ENCODE results near the gene STYXL1.
"Not testable (repeated sequence)": the region's sequence is repeated elsewhere in the genome, so short reads cannot be mapped to it uniquely, and the experiment has no call there.

STYXL1 gene

DNA sequence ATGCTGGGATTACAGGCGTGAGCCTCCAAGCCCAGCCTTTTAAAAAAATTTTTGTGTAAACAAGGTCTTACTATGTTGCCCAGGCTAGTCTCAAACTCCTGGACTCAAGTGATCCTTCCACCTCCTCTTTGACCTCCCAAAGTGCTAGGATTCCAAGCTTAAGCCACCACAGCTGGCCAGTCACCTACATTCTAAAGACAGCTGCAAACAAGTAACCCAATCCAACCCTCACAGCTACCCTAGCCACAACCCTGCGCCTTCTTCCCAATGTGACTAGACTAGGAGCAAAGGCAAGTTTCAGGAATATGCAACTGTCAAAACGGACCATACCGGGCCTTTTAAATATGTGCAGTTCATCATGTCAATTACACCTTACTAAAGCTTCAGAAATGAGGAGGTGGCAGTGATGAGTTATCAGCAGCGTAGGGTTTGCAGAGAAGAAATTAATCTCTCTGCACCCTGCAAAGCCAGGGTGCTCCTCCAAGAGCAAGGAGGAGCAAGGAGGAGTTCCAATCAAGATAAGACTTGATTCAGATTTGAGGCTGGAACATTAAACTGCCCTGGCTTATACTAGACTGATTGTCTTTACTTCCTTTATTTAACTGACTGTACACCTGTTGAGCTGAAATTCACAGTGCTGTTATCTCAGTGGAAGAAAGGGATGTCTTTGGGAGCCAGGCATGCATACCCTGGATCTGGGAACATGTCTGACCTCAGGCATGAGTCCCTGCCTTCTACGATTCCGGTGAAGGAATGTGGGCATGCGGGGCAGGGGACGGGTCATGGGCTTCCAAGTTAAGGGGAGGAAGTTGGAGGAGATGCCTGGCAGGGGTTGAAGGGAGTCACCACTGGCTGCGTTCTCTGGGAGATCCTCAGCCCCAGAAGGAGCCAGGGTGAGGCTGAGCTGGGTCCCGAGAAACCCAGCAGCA lies 37.9 kb downstream of the STYXL1 start:
- Histone ChIP-seq H3K4me1 (ENCODE audit: insufficient read depth, insufficient read length) (no peaks in the 10 kb centered on the region), H3K4me3 (ENCODE audit: insufficient read length, low read depth) (no peak overlapping the region), H3K36me3 (ENCODE audit: insufficient read depth, insufficient read length, low read length) (peaks cover 40% of the 10 kb centered on the region), H3K9me3 (ENCODE audit: insufficient read depth, low read length) (no peaks in the 10 kb centered on the region), H3K27me3 (ENCODE audit: insufficient read depth, insufficient read length) (no peaks in the 10 kb centered on the region), H3K9ac (ENCODE audit: insufficient read length, low read depth) (no peak overlapping the region)
- no peak for DNase-seq (ENCODE audit: low read depth, low spot score)
- TF ChIP-seq SUZ12 (IDR thresholded peaks at IDR 0.05; ENCODE audit: extremely low read depth, insufficient read depth, insufficient read length): no peak
- TF ChIP-seq YY1 (IDR thresholded peaks at IDR 0.05; ENCODE audit: insufficient read depth, insufficient read length): no peak
- TF ChIP-seq ZNF274 (IDR thresholded peaks at IDR 0.05; ENCODE audit: low read depth, low read length): no peak

DNA sequence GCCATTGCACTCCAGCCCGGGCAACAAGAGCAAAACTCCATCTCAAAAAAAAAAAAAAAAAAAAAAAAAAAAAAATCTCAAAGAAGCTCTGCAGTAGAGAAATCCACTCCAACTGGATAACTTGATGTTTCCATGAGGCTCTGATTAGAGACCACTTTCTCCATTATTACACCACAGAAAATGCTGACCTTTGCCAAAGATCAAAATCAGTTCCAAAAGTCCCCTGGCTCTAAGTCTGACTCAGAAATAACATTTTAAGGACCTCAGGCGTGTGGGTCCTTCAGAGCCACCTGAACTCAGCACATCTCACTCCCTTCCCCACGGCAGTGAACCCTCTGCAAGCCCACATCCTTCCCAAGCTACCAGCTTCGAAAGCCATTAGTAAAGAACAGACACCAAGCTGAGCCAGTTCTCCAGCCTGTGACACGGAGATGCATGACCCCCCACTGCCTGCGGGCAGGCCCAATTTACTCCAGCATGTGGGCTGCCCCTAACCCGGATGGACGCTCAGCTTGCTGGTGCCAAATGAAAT lies 39.6 kb downstream of the STYXL1 start:
- Histone ChIP-seq H3K4me1 (ENCODE audit: insufficient read depth, insufficient read length) (no peaks in the 10 kb centered on the region), H3K27me3 (ENCODE audit: insufficient read depth, insufficient read length) (no peaks in the 10 kb centered on the region), H3K9me3 (ENCODE audit: insufficient read depth, low read length) (no peaks in the 10 kb centered on the region), H3K9ac (ENCODE audit: insufficient read length, low read depth) (no peak overlapping the region), H3K4me3 (ENCODE audit: insufficient read length, low read depth) (no peak overlapping the region), H3K36me3 (ENCODE audit: insufficient read depth, insufficient read length, low read length) (peaks cover 38% of the 10 kb centered on the region)
- TF ChIP-seq ZNF274 (IDR thresholded peaks at IDR 0.05; ENCODE audit: low read depth, low read length): no peak
- no peak for TF ChIP-seq YY1 (IDR thresholded peaks at IDR 0.05; ENCODE audit: insufficient read depth, insufficient read length)
- TF ChIP-seq SUZ12 (IDR thresholded peaks at IDR 0.05; ENCODE audit: extremely low read depth, insufficient read depth, insufficient read length): no peak
- DNase-seq (ENCODE audit: low read depth, low spot score): no peak

DNA sequence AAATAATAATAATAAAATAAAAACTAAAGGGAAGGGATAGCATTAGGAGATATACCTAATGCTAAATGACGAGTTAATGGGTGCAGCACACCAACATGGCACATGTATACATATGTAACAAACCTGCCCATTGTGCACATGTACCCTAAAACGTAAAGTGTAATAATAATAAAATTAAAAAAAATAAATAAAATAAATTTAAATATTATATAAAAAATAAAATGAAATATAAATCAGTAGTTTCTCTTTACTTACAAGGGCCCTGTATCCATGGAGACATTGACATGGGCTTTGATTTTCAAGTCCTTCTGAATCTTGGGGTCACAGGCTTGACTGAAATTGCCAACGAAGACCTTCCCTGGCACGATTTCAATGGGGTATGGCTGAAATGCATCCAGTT lies 42.8 kb downstream of the STYXL1 start:
- H3K4me3 ChIP-seq (ENCODE audit: insufficient read length, low read depth); DNase-seq (ENCODE audit: low read depth, low spot score); H3K27me3 ChIP-seq (ENCODE audit: insufficient read depth, insufficient read length); H3K9ac ChIP-seq (ENCODE audit: insufficient read length, low read depth); H3K9me3 ChIP-seq (ENCODE audit: insufficient read depth, low read length); H3K4me1 ChIP-seq (ENCODE audit: insufficient read depth, insufficient read length): not testable (repeated sequence)
- peaks cover 48% of the 10 kb centered on the region for H3K36me3 ChIP-seq (ENCODE audit: insufficient read depth, insufficient read length, low read length)

DNA sequence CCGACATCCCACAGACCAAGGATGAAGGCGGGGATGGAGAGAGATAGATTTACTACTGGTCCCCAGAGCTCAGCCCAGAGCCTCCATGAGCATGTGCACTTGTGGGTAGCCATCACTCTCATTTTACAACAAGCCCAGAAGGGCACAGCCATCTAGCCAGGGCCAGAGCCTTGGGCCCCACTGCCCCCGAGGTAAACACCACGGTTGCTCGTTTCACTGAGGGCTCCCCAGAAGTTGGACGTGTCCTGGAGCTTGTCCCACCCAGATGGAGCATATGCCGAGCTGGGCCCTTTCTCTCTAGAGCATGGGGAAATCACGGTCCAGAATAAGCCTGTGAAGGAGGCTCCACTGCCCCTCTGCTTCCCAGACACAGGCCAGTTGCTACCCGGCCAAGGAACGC lies 44.4 kb downstream of the STYXL1 start:
- TF ChIP-seq SUZ12 (IDR thresholded peaks at IDR 0.05; ENCODE audit: extremely low read depth, insufficient read depth, insufficient read length): no peak
- no peak for TF ChIP-seq ZNF274 (IDR thresholded peaks at IDR 0.05; ENCODE audit: low read depth, low read length)
- TF ChIP-seq YY1 (IDR thresholded peaks at IDR 0.05; ENCODE audit: insufficient read depth, insufficient read length): no peak
- H3K36me3 ChIP-seq (ENCODE audit: insufficient read depth, insufficient read length, low read length): peaks cover 48% of the 10 kb centered on the region
- H3K9me3 ChIP-seq (ENCODE audit: insufficient read depth, low read length): no peaks in the 10 kb centered on the region
- no peak for DNase-seq (ENCODE audit: low read depth, low spot score)
- no peak overlapping the region for H3K4me3 ChIP-seq (ENCODE audit: insufficient read length, low read depth)
- no peak overlapping the region for H3K9ac ChIP-seq (ENCODE audit: insufficient read length, low read depth)
- no peaks in the 10 kb centered on the region for H3K27me3 ChIP-seq (ENCODE audit: insufficient read depth, insufficient read length)
- no peaks in the 10 kb centered on the region for H3K4me1 ChIP-seq (ENCODE audit: insufficient read depth, insufficient read length)

- no peak overlapping the region for H3K4me3 ChIP-seq (ENCODE audit: insufficient read length, low read depth)
- DNase-seq (ENCODE audit: low read depth, low spot score): no peak
- H3K4me1 ChIP-seq (ENCODE audit: insufficient read depth, insufficient read length): no peaks in the 10 kb centered on the region
- H3K9me3 ChIP-seq (ENCODE audit: insufficient read depth, low read length): no peaks in the 10 kb centered on the region
- H3K9ac ChIP-seq (ENCODE audit: insufficient read length, low read depth): no peak overlapping the region
- no peaks in the 10 kb centered on the region for H3K27me3 ChIP-seq (ENCODE audit: insufficient read depth, insufficient read length)
- H3K36me3 ChIP-seq (ENCODE audit: insufficient read depth, insufficient read length, low read length): peaks cover 48% of the 10 kb centered on the region
- TF ChIP-seq SUZ12 (IDR thresholded peaks at IDR 0.05; ENCODE audit: extremely low read depth, insufficient read depth, insufficient read length): no peak
- TF ChIP-seq YY1 (IDR thresholded peaks at IDR 0.05; ENCODE audit: insufficient read depth, insufficient read length): no peak
- TF ChIP-seq ZNF274 (IDR thresholded peaks at IDR 0.05; ENCODE audit: low read depth, low read length): no peak
Measured at GRCh38 chr7:76002822-76003221, 45.0 kb downstream of the STYXL1 start.

DNA sequence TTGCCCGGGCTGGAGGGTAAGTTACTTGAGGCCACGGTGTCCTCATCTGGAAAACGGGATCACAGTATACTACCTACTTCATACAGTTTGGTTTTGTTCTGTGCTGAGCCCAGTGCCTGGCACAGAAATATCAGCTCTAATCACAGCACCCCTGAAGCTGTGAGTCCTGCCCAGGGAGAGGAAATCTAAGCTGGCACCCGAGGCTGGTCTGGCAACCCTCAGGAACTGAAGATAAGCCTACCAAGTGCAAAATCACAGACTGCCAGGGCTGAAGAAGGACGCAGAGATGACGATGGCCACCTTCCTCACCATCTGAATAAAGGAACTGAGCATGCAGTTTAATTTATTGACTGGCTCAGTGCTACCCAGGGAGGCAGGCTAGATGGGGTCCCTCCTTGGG lies 45.7 kb downstream of the STYXL1 start:
- no peaks in the 10 kb centered on the region for H3K27me3 ChIP-seq (ENCODE audit: insufficient read depth, insufficient read length)
- no peaks in the 10 kb centered on the region for H3K4me1 ChIP-seq (ENCODE audit: insufficient read depth, insufficient read length)
- no peaks in the 10 kb centered on the region for H3K9me3 ChIP-seq (ENCODE audit: insufficient read depth, low read length)
- no peak overlapping the region for H3K9ac ChIP-seq (ENCODE audit: insufficient read length, low read depth)
- DNase-seq (ENCODE audit: low read depth, low spot score): no peak
- TF ChIP-seq YY1 (IDR thresholded peaks at IDR 0.05; ENCODE audit: insufficient read depth, insufficient read length) (no peak), ZNF274 (IDR thresholded peaks at IDR 0.05; ENCODE audit: low read depth, low read length) (no peak), SUZ12 (IDR thresholded peaks at IDR 0.05; ENCODE audit: extremely low read depth, insufficient read depth, insufficient read length) (no peak)
- H3K36me3 ChIP-seq (ENCODE audit: insufficient read depth, insufficient read length, low read length): peaks cover 43% of the 10 kb centered on the region
- H3K4me3 ChIP-seq (ENCODE audit: insufficient read length, low read depth): no peak overlapping the region

- Histone ChIP-seq H3K9ac (ENCODE audit: insufficient read length, low read depth) (no peak overlapping the region), H3K4me1 (ENCODE audit: insufficient read depth, insufficient read length) (peaks cover 4% of the 10 kb centered on the region), H3K4me3 (ENCODE audit: insufficient read length, low read depth) (no peak overlapping the region), H3K36me3 (ENCODE audit: insufficient read depth, insufficient read length, low read length) (peaks cover 49% of the 10 kb centered on the region), H3K27me3 (ENCODE audit: insufficient read depth, insufficient read length) (no peaks in the 10 kb centered on the region), H3K9me3 (ENCODE audit: insufficient read depth, low read length) (no peaks in the 10 kb centered on the region)
- no peak for TF ChIP-seq YY1 (IDR thresholded peaks at IDR 0.05; ENCODE audit: insufficient read depth, insufficient read length)
- TF ChIP-seq SUZ12 (IDR thresholded peaks at IDR 0.05; ENCODE audit: extremely low read depth, insufficient read depth, insufficient read length): no peak
- no peak for TF ChIP-seq ZNF274 (IDR thresholded peaks at IDR 0.05; ENCODE audit: low read depth, low read length)
- DNase-seq (ENCODE audit: low read depth, low spot score): no peak
Measured at GRCh38 chr7:76000566-76000965, 47.2 kb downstream of the STYXL1 start.
